Testis (tissue), 3 donors: ENCODE data around the gene RHOD. TPM values are rescaled to one million over a fixed set of nuclear protein-coding genes. Genes with fewer than 3 reads are reported as not detected.

ENCODE experiments used
- DNase-seq: peaks from one replicate; pipeline ENCODE4 v3.0.0-alpha.2; 2019
- H3K27ac ChIP-seq, 2 donors: fragments of 200-600 bp; sonication (generic); one replicate each; pipeline ENCODE4 v1.5.1; 2019
- H3K27me3 ChIP-seq: fragments of 200-600 bp; sonication (generic); one replicate; pipeline ENCODE4 v1.5.1; 2019
- H3K36me3 ChIP-seq: fragments of 200-600 bp; sonication (generic); one replicate; pipeline ENCODE4 v1.5.1; 2017; ENCODE audit warnings: low read depth; ENCODE audit errors: missing control alignments
- H3K4me1 ChIP-seq: fragments of 200-600 bp; sonication (generic); one replicate; pipeline ENCODE4 v1.5.1; 2019
- H3K4me3 ChIP-seq, 2 donors: fragments of 200-600 bp; sonication (generic); one replicate each; pipeline ENCODE4 v1.5.1; 2017 to 2019
- H3K9me3 ChIP-seq: fragments of 200-600 bp; sonication (generic); one replicate; pipeline ENCODE4 v1.5.1; 2017
- POLR2A ChIP-seq: fragments of 450-650 bp; IDR thresholded peaks from one replicate; pipeline ENCODE4 v1.6.1; 2017; ENCODE audit warnings: antibody characterized with exemption, mild to moderate bottlenecking, moderate library complexity
- WGBS, 2 donors: methylation state at CpG; one replicate each; pipeline ENCODE4 v1.1.5; 2018; 5-methylcytosine and 5-hydroxymethylcytosine counted together
- intact Hi-C: fragments of 100-400 bp; cut with DNase I; formaldehyde crosslinking; loops from one replicate; pipeline ENCODE4 v1.15.1; 2023; ENCODE audit warnings: low total_unique reads
- polyA plus RNA-seq: library from polyadenylated mRNA; stranded (reverse); fragments of 350-450 nt; fragmentation: Illumina TruSeq; extraction: RNeasy Lipid Tissue Mini Kit (QIAGEN cat#74804); gene quantifications from one replicate; pipeline ENCODE4 v1.2.3, GENCODE V29; 2014; ENCODE audit warnings: low read depth, low replicate concordance; ENCODE audit not compliant: insufficient read depth
- total RNA-seq, 2 donors: library from RNA; depleted of rRNA; stranded (reverse); fragments of >200 nt; gene quantifications; one replicate each; pipeline ENCODE4 v1.2.3, GENCODE V29; 2016
- TF ChIP-seq, protein P1 (sequence below), 3 experiments: fragments of 450-650 bp in 2 of 3; fragments of 200-600 bp in 1 of 3; sonication (generic) in 1 of 3; IDR thresholded peaks; one replicate each; pipeline ENCODE4 v1.5.1; 2016 to 2019; ENCODE audit warnings: antibody characterized with exemption in 3 of 3, mild to moderate bottlenecking in 2 of 3, moderate library complexity in 1 of 3

Gene RHOD
- total and polyA plus RNA-seq, 3 donors from 2014 or later: 10.6 to 13.9 (median 11.1) TPM

DNA sequence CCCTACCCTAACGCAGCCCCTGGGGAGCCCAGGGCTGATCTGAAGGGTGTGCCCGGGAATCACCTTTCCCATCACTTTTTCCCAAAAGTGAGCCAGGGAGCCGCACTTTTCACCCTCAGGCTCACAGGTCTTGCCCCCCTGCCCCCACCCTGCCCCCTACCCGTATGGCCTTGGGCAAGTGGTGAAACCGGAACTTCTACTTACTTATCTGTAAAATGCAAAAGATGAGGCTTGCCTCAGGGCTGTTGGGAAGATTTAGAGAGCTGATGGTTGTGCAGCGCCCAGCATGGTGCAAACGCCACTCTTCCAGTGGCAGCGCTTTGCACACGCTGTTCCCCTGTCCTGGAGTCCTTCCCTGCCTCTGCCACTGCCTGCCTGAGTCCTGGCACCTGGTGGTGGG lies 25.7 kb upstream of the RHOD start:
- Histone ChIP-seq H3K36me3 (no peaks in the 10 kb centered on the region), H3K4me3 (no peak overlapping the region), H3K9me3 (no peaks in the 10 kb centered on the region), H3K27me3 (no peaks in the 10 kb centered on the region), H3K27ac (no peak overlapping the region), H3K4me1 (no peaks in the 10 kb centered on the region)
- DNase-seq: no peak
- no peak for TF ChIP-seq POLR2A
- 65 to 79% methylated on average over 9 of the region's 9 CpGs for WGBS, 2 donors
- intact Hi-C loops: no loop called here

DNA sequence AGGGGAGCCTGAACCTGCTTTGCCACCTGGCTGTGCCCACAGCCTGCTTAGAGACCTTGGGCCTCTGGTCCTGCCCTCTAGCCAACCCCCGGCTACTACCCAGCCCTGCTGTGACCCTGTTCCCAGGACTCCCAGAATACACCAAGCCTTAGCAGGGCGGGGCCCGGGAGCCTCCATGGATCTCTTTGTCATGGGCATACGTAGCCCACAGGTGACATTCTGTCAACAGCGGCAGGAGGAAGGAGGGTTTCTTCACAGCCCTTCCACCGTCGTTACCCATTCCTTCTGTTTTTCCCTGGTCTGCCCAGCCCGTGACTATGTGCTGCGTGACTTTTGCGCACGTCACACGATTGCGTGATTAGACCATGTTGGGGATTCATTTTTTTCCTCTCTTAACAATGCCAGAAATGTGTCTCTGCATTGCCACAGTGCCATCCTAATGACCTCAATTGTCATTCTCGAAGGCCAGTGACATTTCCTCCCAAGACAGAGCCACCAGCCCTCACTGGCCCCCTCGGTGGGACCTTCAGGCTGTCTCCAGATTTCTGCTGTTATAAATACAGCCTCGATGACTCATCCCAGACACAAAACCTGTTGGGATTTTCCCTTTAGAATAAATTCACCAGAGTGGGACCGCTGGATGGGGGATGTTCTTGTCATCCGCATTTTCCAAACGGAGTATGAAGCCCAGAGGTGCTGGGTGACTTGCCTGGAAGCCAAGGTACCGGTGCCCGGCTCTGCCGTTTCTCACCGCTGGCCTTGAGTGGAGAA lies 24.7 kb upstream of the RHOD start:
- H3K27ac ChIP-seq: no peak overlapping the region

DNA sequence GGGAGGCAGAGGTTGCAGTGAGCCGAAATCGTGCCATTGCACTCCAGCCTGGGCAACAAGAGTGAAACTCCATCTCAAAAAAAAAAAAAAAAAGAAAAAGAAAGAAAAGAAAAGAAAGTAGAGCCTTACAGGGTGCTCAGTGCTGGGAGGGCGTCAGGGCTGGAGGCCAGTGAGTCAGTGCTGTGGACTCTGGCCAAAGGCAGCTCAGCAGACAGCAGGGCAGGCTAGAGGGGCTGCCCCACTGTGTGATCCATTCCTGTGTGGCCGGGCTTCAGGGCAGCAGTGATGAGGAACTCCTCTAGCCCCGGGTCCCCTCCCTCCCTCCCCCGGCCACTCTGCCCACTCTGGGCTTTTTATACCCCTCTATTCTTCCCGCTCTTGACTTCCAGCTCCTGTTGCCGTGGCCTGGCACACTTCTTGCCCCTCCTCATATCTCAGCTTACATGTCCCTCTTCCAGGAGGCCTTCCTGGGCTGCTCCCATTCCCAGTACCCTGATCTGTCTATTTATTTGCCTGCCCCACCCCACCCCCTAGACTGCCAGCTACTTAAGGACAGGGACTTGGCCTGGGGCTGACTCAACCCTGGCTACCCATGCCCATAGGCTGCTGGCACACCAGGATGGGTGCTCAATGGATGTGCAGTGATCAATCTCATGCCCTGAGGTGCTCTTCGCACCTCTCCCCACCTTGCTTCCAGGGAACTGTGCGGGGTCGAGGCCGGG lies 23.7 kb upstream of the RHOD start:
- no peak for DNase-seq
- no peak overlapping the region for H3K27ac ChIP-seq
- intact Hi-C loops: no loop called here
- no peaks in the 10 kb centered on the region for H3K36me3 ChIP-seq
- no peaks in the 10 kb centered on the region for H3K4me1 ChIP-seq
- no peaks in the 10 kb centered on the region for H3K27me3 ChIP-seq
- H3K4me3 ChIP-seq: no peak overlapping the region
- TF ChIP-seq POLR2A: no peak
- TF ChIP-seq, protein P1, sequence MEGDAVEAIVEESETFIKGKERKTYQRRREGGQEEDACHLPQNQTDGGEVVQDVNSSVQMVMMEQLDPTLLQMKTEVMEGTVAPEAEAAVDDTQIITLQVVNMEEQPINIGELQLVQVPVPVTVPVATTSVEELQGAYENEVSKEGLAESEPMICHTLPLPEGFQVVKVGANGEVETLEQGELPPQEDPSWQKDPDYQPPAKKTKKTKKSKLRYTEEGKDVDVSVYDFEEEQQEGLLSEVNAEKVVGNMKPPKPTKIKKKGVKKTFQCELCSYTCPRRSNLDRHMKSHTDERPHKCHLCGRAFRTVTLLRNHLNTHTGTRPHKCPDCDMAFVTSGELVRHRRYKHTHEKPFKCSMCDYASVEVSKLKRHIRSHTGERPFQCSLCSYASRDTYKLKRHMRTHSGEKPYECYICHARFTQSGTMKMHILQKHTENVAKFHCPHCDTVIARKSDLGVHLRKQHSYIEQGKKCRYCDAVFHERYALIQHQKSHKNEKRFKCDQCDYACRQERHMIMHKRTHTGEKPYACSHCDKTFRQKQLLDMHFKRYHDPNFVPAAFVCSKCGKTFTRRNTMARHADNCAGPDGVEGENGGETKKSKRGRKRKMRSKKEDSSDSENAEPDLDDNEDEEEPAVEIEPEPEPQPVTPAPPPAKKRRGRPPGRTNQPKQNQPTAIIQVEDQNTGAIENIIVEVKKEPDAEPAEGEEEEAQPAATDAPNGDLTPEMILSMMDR (IDR thresholded peaks at IDR 0.05): no peak
- no peaks in the 10 kb centered on the region for H3K9me3 ChIP-seq
- WGBS, 2 donors: 72 to 74% methylated on average over 11 to 12 of the region's 12 CpGs

More for the DNA sequence above, 24.7 kb upstream of the RHOD start:
- intact Hi-C loops: no loop called here
- 83 to 88% methylated on average over 23 of the region's 23 CpGs for WGBS, 2 donors
- TF ChIP-seq POLR2A: no peak
- TF ChIP-seq, protein P1 (IDR thresholded peaks at IDR 0.05): no peak
- Histone ChIP-seq H3K9me3 (no peaks in the 10 kb centered on the region), H3K36me3 (no peaks in the 10 kb centered on the region), H3K4me3 (no peak overlapping the region), H3K27me3 (no peaks in the 10 kb centered on the region), H3K4me1 (no peaks in the 10 kb centered on the region)
- no peak for DNase-seq

DNA sequence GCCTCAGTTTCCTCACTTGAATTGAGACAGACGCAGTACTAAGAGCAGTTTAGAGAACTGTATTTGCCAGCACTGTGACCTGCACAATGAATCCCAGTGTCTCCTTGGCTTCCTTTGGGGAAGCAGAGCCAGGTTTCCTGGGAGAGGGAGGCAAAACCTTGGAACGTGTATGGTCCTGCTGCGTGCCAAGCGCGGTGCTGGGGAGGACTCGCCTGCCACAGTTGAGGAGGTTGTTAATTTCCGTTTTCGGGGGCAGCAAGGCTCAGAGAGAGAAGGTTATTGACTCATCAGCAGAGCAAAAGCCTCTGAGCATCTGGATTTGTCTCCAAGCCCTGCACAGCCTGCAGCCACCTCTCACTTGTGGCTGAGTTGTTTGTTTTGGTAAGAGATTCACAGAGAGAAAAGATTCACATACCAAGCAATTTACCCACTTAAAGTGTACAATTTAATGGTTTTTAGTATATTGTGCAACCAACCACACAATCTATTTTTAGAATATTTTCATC lies 22.9 kb upstream of the RHOD start:
- DNase-seq: no peak
- 49 to 53% methylated on average over 8 of the region's 8 CpGs for WGBS, 2 donors
- intact Hi-C loops: no loop called here
- H3K4me3 ChIP-seq: no peak overlapping the region
- TF ChIP-seq POLR2A: no peak
- H3K4me1 ChIP-seq: no peaks in the 10 kb centered on the region
- H3K27ac ChIP-seq: no peak overlapping the region
- no peaks in the 10 kb centered on the region for H3K36me3 ChIP-seq
- no peaks in the 10 kb centered on the region for H3K27me3 ChIP-seq
- H3K9me3 ChIP-seq: no peaks in the 10 kb centered on the region

DNA sequence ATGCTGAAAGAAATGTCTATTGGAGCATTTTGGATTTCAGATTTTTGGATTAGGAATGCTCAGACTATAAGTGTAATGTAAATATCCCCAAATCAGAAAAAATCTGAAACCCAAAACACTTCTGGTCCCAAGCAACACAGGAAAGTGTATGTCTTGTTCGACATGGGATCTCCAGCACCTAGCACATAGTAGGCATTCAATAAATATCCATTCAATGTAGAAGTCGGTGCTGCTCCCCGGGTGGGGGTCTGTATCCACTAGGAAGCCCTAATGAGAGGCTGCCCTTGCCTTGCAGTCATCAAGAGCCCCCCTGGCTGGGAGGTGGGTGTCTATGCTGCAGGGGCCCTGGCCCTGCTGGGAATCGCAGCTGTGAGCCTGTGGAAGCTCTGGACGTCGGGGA lies 22.3 kb upstream of the RHOD start:
- whole genome bisulfite sequencing, 2 donors: 91 to 92% methylated on average over 3 to 6 of the region's 6 CpGs

More for the DNA sequence above, 22.3 kb upstream of the RHOD start:
- no peak for DNase-seq
- H3K36me3 ChIP-seq: no peaks in the 10 kb centered on the region
- H3K4me1 ChIP-seq: no peaks in the 10 kb centered on the region
- no peak for TF ChIP-seq POLR2A
- TF ChIP-seq, protein P1 (IDR thresholded peaks at IDR 0.05): no peak
- intact Hi-C loops: no loop called here
- H3K27me3 ChIP-seq: no peaks in the 10 kb centered on the region
- H3K27ac ChIP-seq: no peak overlapping the region
- H3K4me3 ChIP-seq: no peak overlapping the region
- H3K9me3 ChIP-seq: no peaks in the 10 kb centered on the region
